Cardiac muscle cell (in vitro differentiated cells and primary cell): Measurements from ENCODE around the gene SMARCA1. TPM values are rescaled to one million over a fixed set of nuclear protein-coding genes. Genes with fewer than 3 reads are reported as not detected.

Experiments
- DNase-seq, 2 donors: peaks; one replicate each; pipeline versions ENCODE4 v3.0.0 to v3.0.0-alpha.2; 2010 to 2017; ENCODE audit warnings: low read depth in 1 of 2, low spot score in 1 of 2
- H3K27ac ChIP-seq: fragments of 200-600 bp; sonication (generic); 2 replicates; pipeline ENCODE4 v1.5.1; 2016
- H3K27me3 ChIP-seq: fragments of 200-600 bp; sonication (generic); 2 replicates; pipeline ENCODE4 v1.6.0; 2016; ENCODE audit warnings: control low read depth
- H3K36me3 ChIP-seq: fragments of 200-600 bp; sonication (generic); 2 replicates; pipeline ENCODE4 v1.5.1; 2016; ENCODE audit warnings: control low read depth
- H3K4me1 ChIP-seq: fragments of 200-600 bp; sonication (generic); 2 replicates; pipeline ENCODE4 v1.8.1; 2017; ENCODE audit warnings: low read depth, mild to moderate bottlenecking, mixed run types
- H3K4me3 ChIP-seq: fragments of 200-600 bp; sonication (generic); 2 replicates; pipeline ENCODE4 v1.5.1; 2016; ENCODE audit warnings: mild to moderate bottlenecking
- H3K9me3 ChIP-seq: fragments of 200-600 bp; sonication (generic); 2 replicates; pipeline ENCODE4 v1.5.1; 2017; ENCODE audit warnings: low read depth, mild to moderate bottlenecking, control low read depth
- CTCF ChIP-seq: IDR thresholded peaks from 2 replicates; pipeline ENCODE4 v1.5.1; 2012; ENCODE audit warnings: low read depth, mild to moderate bottlenecking, low read length
- polyA plus RNA-seq: library from polyadenylated mRNA; unstranded; fragments of >200 nt; fragmentation: Nextera tagmentation; extraction: Ambion mirVana; gene quantifications from 2 replicates; pipeline ENCODE4 v1.2.1, GENCODE V29; 2016
- total RNA-seq: library from RNA; depleted of rRNA; stranded (reverse); fragments of >200 nt; gene quantifications from 2 replicates; pipeline ENCODE4 v1.2.3, GENCODE V29; 2016

Gene SMARCA1
- total and polyA plus RNA-seq, 2 experiments from 2014 or later, result 83.6 to 142 TPM

DNA sequence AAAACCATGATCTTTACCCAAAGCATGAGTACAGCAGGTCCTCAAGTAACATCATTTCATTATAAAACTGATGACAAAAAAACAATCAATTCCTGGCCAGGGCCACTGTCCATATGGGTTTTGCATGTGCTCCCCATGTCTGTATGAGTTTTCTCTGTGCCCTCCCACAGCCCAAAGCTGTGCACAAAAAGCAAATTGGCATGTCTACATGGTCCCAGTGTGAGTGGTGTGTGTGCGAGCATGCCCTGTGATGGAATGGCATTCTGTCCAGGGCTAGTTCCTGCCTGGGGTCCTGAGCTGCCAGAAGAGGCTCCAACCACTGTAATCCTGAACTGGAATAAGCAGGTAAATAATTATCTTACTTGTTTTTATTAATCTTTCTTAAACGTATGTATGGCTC is 28.4 kb downstream of the SMARCA1 start:
- no peak for DNase-seq
- Histone ChIP-seq H3K4me1 (no peaks in the 10 kb centered on the region), H3K9me3 (no peaks in the 10 kb centered on the region), H3K4me3 (no peak overlapping the region), H3K27me3 (no peaks in the 10 kb centered on the region), H3K27ac (no peak overlapping the region), H3K36me3 (peaks cover 38% of the 10 kb centered on the region)
- TF ChIP-seq CTCF, result no peak

DNA sequence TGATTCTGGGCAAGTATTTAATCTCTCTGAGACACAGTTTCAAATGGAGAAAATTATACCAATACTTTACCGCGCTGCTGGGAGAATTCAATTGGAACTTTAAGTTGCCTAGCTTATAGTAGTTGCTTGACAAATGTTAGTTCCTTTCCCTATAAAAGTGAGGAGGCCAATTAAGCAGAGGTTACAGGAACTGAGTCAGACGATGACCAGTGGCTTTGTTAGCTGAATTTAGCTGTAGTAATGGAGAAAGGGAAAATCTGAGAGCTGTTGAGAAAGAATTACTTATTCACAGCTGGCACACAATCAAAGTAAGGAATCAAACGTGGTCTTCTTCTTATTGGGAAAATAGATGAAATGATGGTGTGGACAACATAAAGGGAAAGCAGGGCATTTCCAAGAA is 29.6 kb downstream of the SMARCA1 start:
- H3K27me3 ChIP-seq, result no peaks in the 10 kb centered on the region
- no peaks in the 10 kb centered on the region for H3K9me3 ChIP-seq
- no peak for TF ChIP-seq CTCF
- DNase-seq, result peak in 1 of 2 donors; percentile 31
- no peak overlapping the region for H3K27ac ChIP-seq
- no peaks in the 10 kb centered on the region for H3K4me1 ChIP-seq
- peaks cover 47% of the 10 kb centered on the region for H3K36me3 ChIP-seq
- no peak overlapping the region for H3K4me3 ChIP-seq

- no peak for DNase-seq
- no peak for TF ChIP-seq CTCF
- Histone ChIP-seq H3K4me1 (no peaks in the 10 kb centered on the region), H3K27me3 (no peaks in the 10 kb centered on the region), H3K4me3 (no peak overlapping the region), H3K36me3 (peaks cover 62% of the 10 kb centered on the region), H3K27ac (no peak overlapping the region), H3K9me3 (no peaks in the 10 kb centered on the region)
Measured at GRCh38 chrX:129490330-129490729, 33.0 kb downstream of the SMARCA1 start.

DNA sequence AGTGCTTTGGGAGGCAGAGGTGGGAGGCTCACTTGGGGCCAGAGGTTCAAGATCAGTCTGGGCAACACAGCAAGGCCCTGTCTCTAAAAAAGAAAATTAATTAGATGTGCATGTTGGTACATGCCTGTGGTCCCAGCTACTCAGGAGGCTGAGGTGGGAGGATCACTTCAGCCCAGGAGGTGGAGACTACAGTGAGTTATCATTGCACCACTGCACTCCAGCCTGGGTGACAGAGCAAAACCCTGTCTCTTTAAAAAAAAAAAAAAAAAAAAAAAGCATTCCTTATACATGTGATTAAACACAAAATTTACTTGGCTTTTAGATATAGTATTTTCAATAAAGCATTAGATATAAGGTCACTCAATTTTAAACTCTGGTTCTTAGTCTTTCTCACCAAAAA is 34.9 kb downstream of the SMARCA1 start:
- Histone ChIP-seq H3K36me3 (peaks cover 52% of the 10 kb centered on the region), H3K27me3 (no peaks in the 10 kb centered on the region), H3K27ac (no peak overlapping the region), H3K9me3 (no peaks in the 10 kb centered on the region), H3K4me3 (no peak overlapping the region), H3K4me1 (no peaks in the 10 kb centered on the region)
- DNase-seq, result no peak
- no peak for TF ChIP-seq CTCF

DNA sequence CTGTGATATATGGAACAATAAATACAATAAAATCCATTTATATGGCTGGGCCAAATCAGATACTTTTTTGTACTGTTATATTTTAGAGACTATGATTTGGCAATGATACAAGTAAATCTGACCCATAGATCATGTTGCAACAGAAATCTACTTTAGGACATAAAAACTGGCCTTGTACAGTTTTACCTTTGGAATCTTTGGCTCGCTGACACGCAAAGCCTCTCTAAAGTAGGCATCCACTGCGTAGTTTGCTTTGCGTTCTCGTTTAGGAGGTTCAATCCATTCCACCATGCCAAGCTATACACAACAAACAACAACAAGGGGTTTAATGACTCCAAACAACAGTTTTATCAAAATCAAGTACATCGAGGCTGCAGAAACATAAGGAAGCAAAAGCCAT is 42.4 kb downstream of the SMARCA1 start:
- no peak for DNase-seq
- Histone ChIP-seq H3K27ac (no peak overlapping the region), H3K36me3 (peaks cover 18% of the 10 kb centered on the region), H3K27me3 (no peaks in the 10 kb centered on the region), H3K4me1 (no peaks in the 10 kb centered on the region), H3K4me3 (no peak overlapping the region), H3K9me3 (no peaks in the 10 kb centered on the region)
- TF ChIP-seq CTCF, result no peak

GRCh38 chrX:129478516-129478915 is 44.8 kb downstream of the SMARCA1 start:
- no peak for TF ChIP-seq CTCF
- peak in 1 of 2 donors; percentile 58 for DNase-seq
- Histone ChIP-seq H3K36me3 (peaks cover 17% of the 10 kb centered on the region), H3K4me3 (no peak overlapping the region), H3K27me3 (no peaks in the 10 kb centered on the region), H3K27ac (no peak overlapping the region), H3K9me3 (no peaks in the 10 kb centered on the region), H3K4me1 (no peaks in the 10 kb centered on the region)
